Cardiac fibroblast (primary cell): ENCODE results near the gene ERI3.
A peak's percentile ranks its signal among the peaks of the same experiment; 100 is the strongest.

Source experiments
- DNase-seq, 2 donors: peaks; one replicate each; pipeline versions ENCODE4 v3.0.0 to v3.0.0-alpha.2; 2010; ENCODE audit warnings: low read depth in 2 of 2
- H3K4me3 ChIP-seq, 2 donors: replicated peaks in 1 of 2; 1 replicate in 1 of 2; 2 replicates in 1 of 2; pipeline ENCODE4 v1.5.1; 2011; ENCODE audit warnings: low read depth in 2 of 2, low read length in 2 of 2, mild to moderate bottlenecking in 2 of 2, moderate library complexity in 1 of 2
- CTCF ChIP-seq: IDR thresholded peaks from one replicate; pipeline ENCODE4 v1.5.1; 2011; ENCODE audit warnings: low read depth, mild to moderate bottlenecking, low read length, inconsistent platforms

Gene ERI3

DNA sequence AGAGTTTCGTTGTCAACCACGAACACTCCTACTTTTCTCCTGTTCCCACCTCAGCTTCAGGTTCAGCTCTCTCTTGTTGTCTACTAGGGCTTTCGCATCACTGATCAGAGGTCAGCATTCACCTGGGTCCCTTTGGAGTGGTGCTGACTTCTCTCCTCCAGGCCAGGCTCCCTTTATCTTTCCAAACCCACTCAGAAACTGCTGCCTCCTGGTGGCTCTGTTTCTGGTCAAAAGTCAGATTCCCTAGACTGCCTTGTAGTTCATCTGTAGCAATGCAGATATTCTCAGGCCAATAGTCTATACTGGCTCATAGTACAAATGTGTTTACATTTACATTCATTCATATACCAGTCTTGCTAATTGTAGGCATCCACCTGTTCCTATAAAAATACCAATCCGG, 6.4 kb upstream of the ERI3 start:
- DNase-seq, result peak; percentile 15 to 30
- peak; percentile 10 for TF ChIP-seq CTCF
- H3K4me3 ChIP-seq, result no peak overlapping the region

DNA sequence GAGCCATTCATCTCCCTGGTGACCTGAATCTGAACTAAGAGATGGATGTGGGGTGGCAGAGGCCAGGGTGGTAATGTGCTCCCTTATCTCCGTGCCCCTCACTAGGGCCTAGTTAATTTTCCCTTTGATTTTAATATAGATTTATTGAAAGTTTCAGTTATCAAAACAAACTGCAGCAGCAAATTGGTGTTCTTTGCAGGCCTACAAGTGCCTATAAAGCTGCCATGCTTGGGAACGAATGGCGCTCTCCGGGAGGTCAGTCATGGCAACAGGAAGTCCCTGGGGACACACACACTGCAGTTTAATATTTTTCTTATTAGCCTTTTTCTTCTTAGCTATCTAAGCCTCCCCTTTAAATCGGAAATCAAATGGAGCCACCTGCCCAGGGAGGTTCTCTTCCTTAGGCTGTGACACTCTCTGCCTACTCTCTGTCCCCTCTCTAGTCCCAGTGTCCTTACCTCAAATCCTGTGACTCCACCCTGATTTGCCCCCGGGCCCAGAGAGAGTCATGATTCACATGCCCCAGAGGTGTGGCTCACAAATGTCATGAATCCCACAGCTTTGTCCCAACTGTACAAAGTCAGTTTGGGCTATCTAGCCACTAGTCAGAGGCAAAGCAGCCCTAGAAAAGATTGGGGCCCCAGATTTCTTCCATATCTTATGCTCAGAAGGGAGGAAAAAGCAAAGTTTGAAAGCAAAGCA, 4.3 kb upstream of the ERI3 start:
- no peak overlapping the region for H3K4me3 ChIP-seq
- no peak for TF ChIP-seq CTCF
- no peak for DNase-seq

DNA sequence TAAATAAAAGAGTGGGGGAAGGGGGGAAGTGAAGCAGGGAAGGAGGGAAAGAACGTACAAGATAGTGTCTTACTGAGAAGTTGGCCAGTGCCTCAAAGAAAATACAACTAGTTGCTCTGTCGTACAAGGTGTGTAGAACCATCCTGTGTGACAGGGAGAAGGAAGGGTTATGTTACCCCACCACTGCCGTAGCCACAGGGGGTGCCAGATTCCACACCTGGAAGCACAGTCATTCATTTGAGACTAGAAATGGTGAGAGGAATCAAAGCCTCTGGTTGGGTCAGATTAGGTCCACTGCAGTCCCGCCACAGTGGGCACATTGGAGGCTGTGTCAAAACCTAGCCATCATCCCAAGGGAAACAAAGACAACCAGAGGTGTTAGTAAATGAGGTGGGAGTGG, 2.7 kb upstream of the ERI3 start:
- H3K4me3 ChIP-seq, result no peak overlapping the region
- TF ChIP-seq CTCF, result no peak
- no peak for DNase-seq

DNA sequence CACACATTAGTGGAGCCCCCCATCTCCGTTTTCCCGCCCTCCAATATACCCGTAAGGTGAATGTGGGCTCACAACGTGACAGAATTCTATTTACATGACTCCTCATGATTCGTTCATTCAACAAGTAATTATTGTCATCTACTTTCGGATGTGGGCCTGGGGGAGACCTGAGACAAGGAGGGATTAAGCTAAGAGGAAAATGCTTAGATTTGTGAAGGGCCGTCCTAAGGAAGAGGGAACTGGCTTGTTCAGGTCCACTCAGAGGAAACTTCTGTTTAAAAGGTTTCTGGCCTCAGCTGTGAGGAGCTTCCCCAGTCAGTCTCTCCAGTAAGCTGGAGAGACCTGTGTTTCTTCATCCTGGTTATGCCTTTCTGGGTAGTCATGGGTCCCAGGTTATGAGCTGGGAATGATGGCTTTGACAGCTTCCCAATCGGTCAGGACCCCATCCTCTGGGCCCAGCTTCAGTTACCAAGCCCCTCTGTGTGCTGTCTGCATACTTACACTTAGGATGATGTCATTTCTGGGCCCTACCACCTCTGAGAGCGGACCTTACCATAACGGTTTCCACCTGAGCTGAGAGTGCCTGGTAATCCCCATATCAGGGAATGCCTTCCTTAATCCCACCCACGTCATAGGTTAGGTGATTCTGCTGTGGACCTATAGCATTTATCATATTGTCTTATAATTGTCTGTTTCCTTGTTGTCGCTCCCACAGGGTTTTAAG, 687 bp upstream of the ERI3 start:
- no peak for TF ChIP-seq CTCF
- DNase-seq, result no peak
- H3K4me3 ChIP-seq, result peak overlapping the region in 1 of 2 donors; percentile 82

- DNase-seq, result peak; percentile 24 to 53
- peak overlapping the region; percentile 82 to 84 for H3K4me3 ChIP-seq
- no peak for TF ChIP-seq CTCF
Measured at GRCh38 chr1:44354268-44354839, 703 bp downstream of the ERI3 start.

DNA sequence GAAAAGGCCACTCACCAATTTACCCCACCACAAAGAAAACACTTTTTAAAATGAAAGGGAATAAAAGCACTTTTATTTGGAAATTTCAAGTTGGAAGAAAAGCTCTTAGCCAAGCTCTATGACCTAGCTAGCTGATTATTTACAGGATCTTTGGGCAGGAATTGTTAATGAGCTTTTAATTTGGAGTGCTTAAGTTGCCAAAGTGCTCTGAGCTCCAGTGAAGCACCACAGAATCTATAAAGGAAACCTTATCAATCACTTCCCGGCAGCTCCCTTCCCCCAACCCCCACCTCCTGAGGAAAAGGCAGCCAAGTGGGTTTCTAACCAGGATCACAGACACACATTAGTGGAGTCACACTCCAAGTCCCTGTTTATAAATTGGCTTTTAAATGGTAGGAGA, 1.5 kb downstream of the ERI3 start:
- no peak for DNase-seq
- TF ChIP-seq CTCF, result no peak
- no peak overlapping the region for H3K4me3 ChIP-seq
